Aorta (tissue), 5 donors: ENCODE measurements around the gene ITK. TPM values are rescaled to one million over a fixed set of nuclear protein-coding genes. Genes with fewer than 3 reads are reported as not detected.
A peak's percentile ranks its signal among the peaks of the same experiment; 100 is the strongest.

Experiments
- ATAC-seq: fragments of 200-7000 bp; cut with Tn5 transposase; one replicate; pipeline ENCODE4 v1.9.1; 2022; ENCODE audit warnings: moderate library complexity; ENCODE audit not compliant: low FRiP score
- DNase-seq, 2 donors: peaks; one replicate each; pipeline ENCODE4 v3.0.0-alpha.2; 2020
- H3K27ac ChIP-seq, 2 donors: one replicate each; pipeline ENCODE4 v1.5.1; 2013; ENCODE audit warnings: low read length in 2 of 2, mild to moderate bottlenecking in 2 of 2, moderate library complexity in 2 of 2, control low read depth in 1 of 2, inconsistent platforms in 1 of 2, low read depth in 1 of 2
- H3K27me3 ChIP-seq, 2 donors: one replicate each; pipeline ENCODE4 v1.6.1; 2013; ENCODE audit warnings: control low read depth in 1 of 2, low read length in 1 of 2, mild to moderate bottlenecking in 1 of 2, moderate library complexity in 1 of 2; ENCODE audit not compliant: insufficient read depth in 2 of 2, control insufficient read depth in 1 of 2
- H3K36me3 ChIP-seq, 2 donors: one replicate each; pipeline ENCODE4 v1.6.1; 2013; ENCODE audit warnings: control low read depth in 1 of 2, low read length in 1 of 2, mild to moderate bottlenecking in 1 of 2; ENCODE audit not compliant: insufficient read depth in 2 of 2, control insufficient read depth in 1 of 2
- H3K4me1 ChIP-seq, 2 donors: one replicate each; pipeline ENCODE4 v1.6.1; 2013; ENCODE audit warnings: low read length in 2 of 2, control low read depth in 1 of 2, mild to moderate bottlenecking in 1 of 2, moderate library complexity in 1 of 2; ENCODE audit not compliant: insufficient read depth in 2 of 2, control insufficient read depth in 1 of 2
- H3K4me3 ChIP-seq, 2 donors: one replicate each; pipeline ENCODE4 v1.5.1; 2013; ENCODE audit warnings: low read length in 2 of 2, control low read depth in 1 of 2, mild to moderate bottlenecking in 1 of 2
- H3K9me3 ChIP-seq: one replicate; pipeline ENCODE4 v1.6.1; 2013; ENCODE audit warnings: mild to moderate bottlenecking, low read length; ENCODE audit not compliant: control insufficient read depth
- WGBS, 2 donors: extraction: QIAGEN DNeasy Blood & Tissue Kit; methylation state at CpG; one replicate each; pipeline ENCODE4 v1.1.7; 2013; 5-methylcytosine and 5-hydroxymethylcytosine counted together
- intact Hi-C, 2 donors: fragments of 100-400 bp; cut with DNase I; formaldehyde crosslinking; loops; one replicate each; pipeline versions ENCODE4 v1.14.2 to v1.15.0; 2022
- polyA plus RNA-seq, 2 donors: library from polyadenylated mRNA; stranded (reverse); fragments of 200-250 nt; gene quantifications; one replicate each; pipeline ENCODE4 v1.2.3, GENCODE V29; 2013
- total RNA-seq, 2 donors: library from RNA; stranded (reverse); fragmentation: NEBNext Ultra II Directional; extraction: Animal tissue kit (Norgen Biotek cat#: 25700); gene quantifications; one replicate each; pipeline ENCODE4 v1.2.1, GENCODE V29; 2021
- donor health status: healthy with polysubstance abuse.
- donor health status: Bipolar disorder and iron deficiency.
- donor health status: DM: no; HTN: no; CAD: no.
- donor health status: DM: no; HTN: no; CAD: no.
- donor health status: DM: yes; HTN: yes; CAD: no.

The ITK gene
- total and polyA plus RNA-seq, 4 donors = 0.10 to 4.8 (median 1.9) TPM

- H3K4me1 ChIP-seq = no peaks in the 10 kb centered on the region
- peak; percentile 75 to 89 for DNase-seq
- H3K27me3 ChIP-seq = no peaks in the 10 kb centered on the region
- peak within 1 kb of the TSS; percentile 71 to 97 for H3K4me3 ChIP-seq
- no peak within 1 kb of the TSS for H3K27ac ChIP-seq
- ATAC-seq = peak; percentile 81
- no peaks in the 10 kb centered on the region for H3K36me3 ChIP-seq
- 1% methylated on average over 46 to 58 of the region's 58 CpGs for WGBS, 2 donors
- H3K9me3 ChIP-seq = no peaks in the 10 kb centered on the region
- intact Hi-C loops = no loop called here
Observed at GRCh38 chr5:157265714-157266285, 85.2 kb downstream of the ITK start, which contains the start of gene CYFIP2. Gene CYFIP2 (plus strand): TSS chr5:157266123. CDS start chr5:157285362, 19,239 bp downstream.

GRCh38 chr5:157266286-157267007 is 85.8 kb downstream of the ITK start:
- H3K27me3 ChIP-seq = no peaks in the 10 kb centered on the region
- peak overlapping the region; percentile 71 to 97 for H3K4me3 ChIP-seq
- no peak overlapping the region for H3K27ac ChIP-seq
- ATAC-seq (peak; percentile 51), DNase-seq (peak; percentile 50 to 79)
- intact Hi-C loops = no loop called here
- H3K36me3 ChIP-seq = no peaks in the 10 kb centered on the region
- no peaks in the 10 kb centered on the region for H3K4me1 ChIP-seq
- no peaks in the 10 kb centered on the region for H3K9me3 ChIP-seq
- WGBS, 2 donors = 3% methylated on average over 54 to 62 of the region's 62 CpGs

GRCh38 chr5:157267025-157267424 is 86.4 kb downstream of the ITK start:
- no peak for ATAC-seq
- H3K27me3 ChIP-seq = no peaks in the 10 kb centered on the region
- no peaks in the 10 kb centered on the region for H3K36me3 ChIP-seq
- intact Hi-C loops = no loop called here
- no peaks in the 10 kb centered on the region for H3K4me1 ChIP-seq
- no peak overlapping the region for H3K27ac ChIP-seq
- 76 to 80% methylated on average over 3 of the region's 3 CpGs for WGBS, 2 donors
- no peak overlapping the region for H3K4me3 ChIP-seq
- no peak for DNase-seq
- H3K9me3 ChIP-seq = no peaks in the 10 kb centered on the region

- intact Hi-C loops = no loop called here
- H3K27ac ChIP-seq = no peak overlapping the region
Observed at GRCh38 chr5:157267761-157268480, 87.3 kb downstream of the ITK start.

GRCh38 chr5:157269165-157269671 is 88.6 kb downstream of the ITK start:
- no peak overlapping the region for H3K27ac ChIP-seq
- intact Hi-C loops = no loop called here

More at GRCh38 chr5:157267761-157268480, 87.3 kb downstream of the ITK start:
- Histone ChIP-seq H3K9me3 (no peaks in the 10 kb centered on the region), H3K36me3 (no peaks in the 10 kb centered on the region), H3K27me3 (no peaks in the 10 kb centered on the region), H3K4me3 (no peak overlapping the region), H3K4me1 (no peaks in the 10 kb centered on the region)
- DNase-seq = no peak
- no peak for ATAC-seq
- 57 to 62% methylated on average over 8 of the region's 8 CpGs for WGBS, 2 donors

GRCh38 chr5:157269761-157270272 is 89.2 kb downstream of the ITK start:
- no peak for ATAC-seq

More at GRCh38 chr5:157269165-157269671, 88.6 kb downstream of the ITK start:
- Histone ChIP-seq H3K4me1 (no peaks in the 10 kb centered on the region), H3K36me3 (no peaks in the 10 kb centered on the region), H3K9me3 (no peaks in the 10 kb centered on the region), H3K4me3 (no peak overlapping the region), H3K27me3 (no peaks in the 10 kb centered on the region)
- no peak for DNase-seq
- no peak for ATAC-seq
- WGBS, 2 donors = 80 to 82% methylated on average over 6 of the region's 6 CpGs

GRCh38 chr5:157270771-157271170 is 90.1 kb downstream of the ITK start:
- WGBS, 2 donors = 74 to 81% methylated on average over 3 of the region's 3 CpGs
- ATAC-seq = no peak

More at GRCh38 chr5:157269761-157270272, 89.2 kb downstream of the ITK start:
- intact Hi-C loops = no loop called here
- Histone ChIP-seq H3K4me1 (no peaks in the 10 kb centered on the region), H3K4me3 (no peak overlapping the region), H3K27me3 (no peaks in the 10 kb centered on the region), H3K9me3 (no peaks in the 10 kb centered on the region), H3K27ac (no peak overlapping the region), H3K36me3 (no peaks in the 10 kb centered on the region)
- 89 to 95% methylated on average over 4 of the region's 4 CpGs for WGBS, 2 donors
- no peak for DNase-seq

GRCh38 chr5:157271740-157272271 is 91.2 kb downstream of the ITK start:
- ATAC-seq (peak; percentile 45), DNase-seq (peak in 1 of 2 donors; percentile 61)
- H3K27me3 ChIP-seq = no peaks in the 10 kb centered on the region
- WGBS, 2 donors = 92% methylated on average over 12 of the region's 12 CpGs
- intact Hi-C loops = no loop called here
- no peak overlapping the region for H3K4me3 ChIP-seq
- H3K27ac ChIP-seq = no peak overlapping the region
- no peaks in the 10 kb centered on the region for H3K4me1 ChIP-seq
- H3K36me3 ChIP-seq = no peaks in the 10 kb centered on the region
- H3K9me3 ChIP-seq = no peaks in the 10 kb centered on the region

More at GRCh38 chr5:157270771-157271170, 90.1 kb downstream of the ITK start:
- Histone ChIP-seq H3K9me3 (no peaks in the 10 kb centered on the region), H3K27me3 (no peaks in the 10 kb centered on the region), H3K4me1 (no peaks in the 10 kb centered on the region), H3K36me3 (no peaks in the 10 kb centered on the region), H3K4me3 (no peak overlapping the region), H3K27ac (no peak overlapping the region)
- intact Hi-C loops = no loop called here
- DNase-seq = no peak
